OCI-LY1 (cell line): ENCODE data around the gene SGPP2.

Experiments
- EZH2 ChIP-seq: fragments of 200-600 bp; sonication (generic), shearing (Covaris generic); IDR thresholded peaks from 2 replicates; pipeline ENCODE4 v1.8.0; 2017; ENCODE audit warnings: borderline replicate concordance, mixed run types, mild to moderate bottlenecking, antibody characterized with exemption, low read length, moderate library complexity, mixed read lengths
- TF ChIP-seq, protein P1 (sequence below): fragments of 200-600 bp; sonication (generic), shearing (Covaris generic); IDR thresholded peaks from 2 replicates; pipeline ENCODE4 v1.5.1; 2017; ENCODE audit warnings: mild to moderate bottlenecking, antibody characterized with exemption, low read length, moderate library complexity, mixed read lengths

DNA sequence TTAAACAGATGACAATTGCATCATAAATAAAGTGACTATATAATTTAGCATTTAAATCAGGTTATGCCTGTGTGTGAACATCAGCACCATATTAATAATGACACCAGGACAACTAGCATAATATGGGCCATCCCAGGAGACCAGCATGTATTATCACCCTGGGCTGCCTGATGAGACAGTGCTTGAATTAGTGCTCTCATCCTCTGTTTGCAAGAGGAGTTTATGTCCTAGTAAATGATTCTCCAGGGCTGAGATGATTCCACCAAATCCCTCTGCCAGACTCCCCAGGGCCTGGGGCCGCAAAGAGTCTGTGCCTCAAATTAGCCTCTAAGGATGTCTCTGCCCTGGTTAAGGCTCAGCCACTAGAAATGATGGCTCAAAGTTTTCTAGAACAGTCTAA is 97.7 kb downstream of the SGPP2 start:
- TF ChIP-seq, protein P1, sequence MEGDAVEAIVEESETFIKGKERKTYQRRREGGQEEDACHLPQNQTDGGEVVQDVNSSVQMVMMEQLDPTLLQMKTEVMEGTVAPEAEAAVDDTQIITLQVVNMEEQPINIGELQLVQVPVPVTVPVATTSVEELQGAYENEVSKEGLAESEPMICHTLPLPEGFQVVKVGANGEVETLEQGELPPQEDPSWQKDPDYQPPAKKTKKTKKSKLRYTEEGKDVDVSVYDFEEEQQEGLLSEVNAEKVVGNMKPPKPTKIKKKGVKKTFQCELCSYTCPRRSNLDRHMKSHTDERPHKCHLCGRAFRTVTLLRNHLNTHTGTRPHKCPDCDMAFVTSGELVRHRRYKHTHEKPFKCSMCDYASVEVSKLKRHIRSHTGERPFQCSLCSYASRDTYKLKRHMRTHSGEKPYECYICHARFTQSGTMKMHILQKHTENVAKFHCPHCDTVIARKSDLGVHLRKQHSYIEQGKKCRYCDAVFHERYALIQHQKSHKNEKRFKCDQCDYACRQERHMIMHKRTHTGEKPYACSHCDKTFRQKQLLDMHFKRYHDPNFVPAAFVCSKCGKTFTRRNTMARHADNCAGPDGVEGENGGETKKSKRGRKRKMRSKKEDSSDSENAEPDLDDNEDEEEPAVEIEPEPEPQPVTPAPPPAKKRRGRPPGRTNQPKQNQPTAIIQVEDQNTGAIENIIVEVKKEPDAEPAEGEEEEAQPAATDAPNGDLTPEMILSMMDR = no peak
- TF ChIP-seq EZH2 = no peak
